Kidney capillary endothelial cell (primary cell): ENCODE measurements around the gene EML4.
"Not testable (repeated sequence)": the region's sequence is repeated elsewhere in the genome, so short reads cannot be mapped to it uniquely, and the experiment has no call there.

Experiments
- DNase-seq: peaks from one replicate; pipeline ENCODE4 v3.0.0-alpha.2; 2018; ENCODE audit warnings: low spot score

Gene EML4

GRCh38 chr2:42172020-42172419, 2.9 kb downstream of the EML4 start:
- DNase-seq, result no peak

- DNase-seq, result no peak
These were observed 3.4 kb downstream of the EML4 start for GRCh38 chr2:42172566-42172965.

- DNase-seq, result not testable (repeated sequence)
These were observed 4.3 kb downstream of the EML4 start for GRCh38 chr2:42173467-42173866.

GRCh38 chr2:42176992-42177738, 8.0 kb downstream of the EML4 start:
- no peak for DNase-seq

GRCh38 chr2:42178335-42178734, 9.2 kb downstream of the EML4 start:
- no peak for DNase-seq

- DNase-seq, result no peak
These were observed 11.1 kb downstream of the EML4 start for GRCh38 chr2:42180300-42180699.

GRCh38 chr2:42182654-42183308, 13.6 kb downstream of the EML4 start:
- no peak for DNase-seq

- no peak for DNase-seq
These were observed 14.6 kb downstream of the EML4 start for GRCh38 chr2:42183775-42184174.

- no peak for DNase-seq
These were observed 15.2 kb downstream of the EML4 start for GRCh38 chr2:42184346-42184745.

GRCh38 chr2:42185220-42185921, 16.2 kb downstream of the EML4 start:
- no peak for DNase-seq

- no peak for DNase-seq
These were observed 17.2 kb downstream of the EML4 start for GRCh38 chr2:42186366-42186765.

GRCh38 chr2:42186945-42187632, 17.9 kb downstream of the EML4 start:
- no peak for DNase-seq

GRCh38 chr2:42187886-42188285, 18.7 kb downstream of the EML4 start:
- DNase-seq, result no peak

- DNase-seq, result no peak
These were observed 20.0 kb downstream of the EML4 start for GRCh38 chr2:42189235-42189566.

GRCh38 chr2:42190191-42190590, 21.0 kb downstream of the EML4 start:
- no peak for DNase-seq

GRCh38 chr2:42191285-42192009, 22.3 kb downstream of the EML4 start:
- DNase-seq, result no peak

GRCh38 chr2:42192010-42192373, 22.8 kb downstream of the EML4 start:
- DNase-seq, result no peak

- no peak for DNase-seq
These were observed 23.8 kb downstream of the EML4 start for GRCh38 chr2:42192652-42193566.

- no peak for DNase-seq
These were observed 24.6 kb downstream of the EML4 start for GRCh38 chr2:42193722-42194187.

- no peak for DNase-seq
These were observed 25.3 kb downstream of the EML4 start for GRCh38 chr2:42194428-42194827.

GRCh38 chr2:42195559-42195958, 26.4 kb downstream of the EML4 start:
- DNase-seq, result no peak
